Sigmoid colon (tissue), 7 donors: ENCODE results near the gene MTFMT. TPM values are rescaled to one million over a fixed set of nuclear protein-coding genes. Genes with fewer than 3 reads are reported as not detected.

ENCODE experiments used
- DNase-seq: peaks from one replicate; pipeline ENCODE4 v3.0.0-alpha.2; 2019
- H3K27ac ChIP-seq, 4 donors: fragments of 200-600 bp; sonication (generic); one replicate each; pipeline ENCODE4 v1.5.1; 2016 to 2019; ENCODE audit warnings: mild to moderate bottlenecking in 1 of 4
- H3K27me3 ChIP-seq, 3 donors: fragments of 200-600 bp; sonication (generic); one replicate each; pipeline ENCODE4 v1.5.1; 2019; ENCODE audit warnings: mild to moderate bottlenecking in 1 of 3
- H3K36me3 ChIP-seq, 4 donors: fragments of 200-600 bp; sonication (generic); one replicate each; pipeline ENCODE4 v1.5.1; 2016 to 2019
- H3K4me1 ChIP-seq, 4 donors: fragments of 200-600 bp; sonication (generic); one replicate each; pipeline ENCODE4 v1.5.1; 2017 to 2019
- H3K4me3 ChIP-seq, 4 donors: fragments of 200-600 bp; sonication (generic); one replicate each; pipeline ENCODE4 v1.5.1; 2017 to 2019; ENCODE audit warnings: mild to moderate bottlenecking in 2 of 4, moderate library complexity in 1 of 4
- H3K9me3 ChIP-seq, 4 donors: fragments of 200-600 bp in 3 of 4; sonication (generic) in 3 of 4; one replicate each; pipeline versions ENCODE4 v1.5.1 to v1.6.1; 2013 to 2019
- EP300 ChIP-seq, 4 donors: sonication (generic); formaldehyde crosslinking; IDR thresholded peaks; one replicate each; pipeline ENCODE4 v1.6.1; 2017; ENCODE audit warnings: antibody characterized with exemption in 4 of 4
- POLR2A ChIP-seq, 2 donors: fragments of 450-650 bp; IDR thresholded peaks; one replicate each; pipeline ENCODE4 v1.6.1; 2016; ENCODE audit warnings: antibody characterized with exemption in 2 of 2, mild to moderate bottlenecking in 2 of 2, moderate library complexity in 2 of 2
- POLR2AphosphoS5 ChIP-seq, 4 donors: sonication (generic); formaldehyde crosslinking; IDR thresholded peaks; one replicate each; pipeline ENCODE4 v1.6.1; 2017; ENCODE audit warnings: antibody characterized with exemption in 4 of 4
- WGBS, 2 donors: extraction: QIAGEN DNeasy Blood & Tissue Kit; methylation state at CpG; one replicate each; pipeline ENCODE4 v1.1.7; 2013; 5-methylcytosine and 5-hydroxymethylcytosine counted together
- intact Hi-C: fragments of 100-400 bp; cut with DNase I; formaldehyde crosslinking; loops from one replicate; pipeline ENCODE4 v1.15.1; 2023
- polyA plus RNA-seq, 3 donors: library from polyadenylated mRNA; stranded (reverse); fragments of 200-250 nt; gene quantifications; one replicate each; pipeline ENCODE4 v1.2.3, GENCODE V29; 2013
- total RNA-seq, 4 donors: library from RNA; depleted of rRNA; stranded (reverse); fragments of >200 nt; gene quantifications; one replicate each; pipeline ENCODE4 v1.1.0, GENCODE V29; 2016
- donor health status: healthy with polysubstance abuse.
- donor health status: Bipolar disorder and iron deficiency.
- donor health status: healthy.

The MTFMT gene
- total and polyA plus RNA-seq, 7 donors, result 10.7 to 43.6 (median 31.3) TPM

DNA sequence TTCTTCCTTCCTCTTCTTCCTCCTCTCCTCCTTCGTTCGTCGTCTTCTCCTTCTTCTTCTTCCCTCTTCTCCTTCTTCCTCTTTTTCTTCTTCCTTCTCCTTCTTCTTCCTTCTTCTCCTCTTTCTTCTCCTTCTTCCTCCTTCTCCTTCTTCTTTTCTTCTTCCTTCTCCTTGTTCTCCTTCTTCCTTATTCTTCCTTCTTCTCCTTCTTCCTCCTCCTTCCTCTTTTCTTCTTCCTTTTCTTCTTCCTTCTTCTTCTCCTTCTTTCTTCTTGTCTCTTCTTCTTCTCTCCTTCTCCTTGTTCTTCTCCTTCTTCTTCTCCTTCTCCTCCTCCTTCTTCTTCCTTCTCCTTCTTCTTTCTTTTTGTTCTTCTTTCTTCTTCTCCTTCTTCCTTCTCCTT lies 75.0 kb downstream of the MTFMT start:
- Histone ChIP-seq H3K4me3 (no peak overlapping the region), H3K36me3 (peaks cover 0 to 43% (median 19%) of the 10 kb centered on the region in 4 donors), H3K27ac (no peak overlapping the region), H3K9me3 (no peaks in the 10 kb centered on the region), H3K4me1 (no peaks in the 10 kb centered on the region), H3K27me3 (no peaks in the 10 kb centered on the region)
- no peak for DNase-seq
- TF ChIP-seq POLR2A (IDR thresholded peaks at IDR 0.05), result no peak
- no peak for TF ChIP-seq POLR2AphosphoS5 (IDR thresholded peaks at IDR 0.05)
- TF ChIP-seq EP300 (IDR thresholded peaks at IDR 0.05), result no peak
- intact Hi-C loops, result no loop called here
- WGBS, 2 donors, result 76 to 83% methylated on average over 2 to 3 of the region's 3 CpGs

DNA sequence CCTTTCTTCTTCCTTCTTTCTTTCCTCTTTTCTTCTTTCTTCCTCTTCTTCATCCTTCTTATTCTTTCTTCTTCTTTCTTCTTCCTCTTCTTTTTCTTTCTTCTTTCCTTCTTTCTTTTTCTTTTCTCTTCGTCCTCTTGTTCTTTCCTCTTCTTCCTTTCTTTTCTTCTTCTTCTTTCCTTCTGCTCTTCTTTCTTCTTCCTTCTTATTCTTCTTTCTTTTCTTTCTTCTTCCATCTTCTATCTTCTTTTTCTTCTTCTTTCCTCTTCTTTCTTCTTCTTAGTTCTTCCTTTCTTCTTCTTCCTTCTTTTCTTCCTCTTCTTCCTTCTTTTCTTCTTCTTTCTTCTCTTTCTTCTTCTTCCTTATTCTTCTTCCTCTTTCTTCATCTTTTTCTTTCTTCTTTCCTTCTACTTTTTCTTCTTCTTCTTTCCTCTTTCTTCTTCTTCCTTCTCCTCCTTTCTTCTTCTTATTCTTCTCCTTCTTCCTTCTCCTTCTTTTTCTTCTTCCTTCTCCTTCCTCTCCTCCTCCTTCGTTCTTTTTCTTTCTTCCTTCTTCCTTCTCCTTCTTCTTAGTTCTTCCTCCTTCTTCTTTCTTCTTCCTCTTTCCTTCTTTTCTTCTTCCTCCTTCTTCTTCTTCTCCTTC lies 77.5 kb downstream of the MTFMT start:
- no peak for DNase-seq
- Histone ChIP-seq H3K4me3 (no peak overlapping the region), H3K9me3 (no peaks in the 10 kb centered on the region), H3K4me1 (no peaks in the 10 kb centered on the region), H3K27ac (no peak overlapping the region), H3K36me3 (peaks cover 0 to 20% (median 8%) of the 10 kb centered on the region in 4 donors), H3K27me3 (no peaks in the 10 kb centered on the region)
- WGBS, 2 donors, result 91 to 94% methylated on average over 2 of the region's 2 CpGs
- intact Hi-C loops, result no loop called here
- TF ChIP-seq POLR2AphosphoS5 (IDR thresholded peaks at IDR 0.05), result no peak

Other genes starting within 250 kb of the MTFMT start
- gene PIF1, start 204.0 kb downstream of the MTFMT start, total RNA-seq, result 1 to 10 TPM; 1.2 to 6.9 (median 2.5) TPM
- gene PIF1, start 204.0 kb downstream of the MTFMT start, polyA plus RNA-seq, result 10 to 100 TPM in 1 of 3 donors, 1 to 10 TPM in 1, under 1 TPM in 1; 0.69 to 12.9 (median 2.4) TPM
- 10 to 100 TPM; 20.1 to 43.4 (median 23.0) TPM for gene PLEKHO2, start 187.7 kb downstream of the MTFMT start, total RNA-seq
- 10 to 100 TPM; 11.4 to 17.9 (median 12.7) TPM for gene PLEKHO2, start 187.7 kb downstream of the MTFMT start, polyA plus RNA-seq
- 1 to 10 TPM; 4.9 to 9.4 (median 8.0) TPM for gene ANKDD1A, start 117.7 kb downstream of the MTFMT start, total RNA-seq
- gene ANKDD1A, start 117.7 kb downstream of the MTFMT start, polyA plus RNA-seq, result 1 to 10 TPM in 1 of 3 donors, under 1 TPM in 1, not detected in 1; 0.60 to 1.1 TPM
- gene SPG21, start 39.7 kb downstream of the MTFMT start, total RNA-seq, result 100 to 1,000 TPM in 3 of 4 donors, 10 to 100 TPM in 1; 95.7 to 116 (median 103) TPM
- 10 to 100 TPM; 60.3 to 75.7 (median 63.4) TPM for gene SPG21, start 39.7 kb downstream of the MTFMT start, polyA plus RNA-seq
- gene SLC51B, start 15.7 kb upstream of the MTFMT start, total RNA-seq, result not detected
- gene SLC51B, start 15.7 kb upstream of the MTFMT start, polyA plus RNA-seq, result 10 to 100 TPM; 76.3 to 92.5 (median 77.0) TPM
- 100 to 1,000 TPM in 1 of 4 donors, 10 to 100 TPM in 3; 29.1 to 102 (median 67.1) TPM for gene RASL12, start 38.4 kb upstream of the MTFMT start, total RNA-seq
- gene RASL12, start 38.4 kb upstream of the MTFMT start, polyA plus RNA-seq, result 10 to 100 TPM in 1 of 3 donors, 1 to 10 TPM in 2; 1.8 to 10.2 (median 9.3) TPM
- gene KBTBD13, start 47.1 kb upstream of the MTFMT start, total RNA-seq, result not detected
- gene KBTBD13, start 47.1 kb upstream of the MTFMT start, polyA plus RNA-seq, result under 1 TPM in 1 of 3 donors, not detected in 2; 0.03 TPM
- 1 to 10 TPM; 3.5 to 5.7 (median 5.1) TPM for gene UBAP1L, start 85.6 kb upstream of the MTFMT start, total RNA-seq
- 1 to 10 TPM in 1 of 3 donors, under 1 TPM in 1, not detected in 1; 0.23 to 2.0 TPM for gene UBAP1L, start 85.6 kb upstream of the MTFMT start, polyA plus RNA-seq
- 10 to 100 TPM; 20.4 to 30.1 (median 25.4) TPM for gene PDCD7, start 104.2 kb upstream of the MTFMT start, total RNA-seq
- 10 to 100 TPM in 1 of 3 donors, 1 to 10 TPM in 2; 7.8 to 11.9 (median 7.9) TPM for gene PDCD7, start 104.2 kb upstream of the MTFMT start, polyA plus RNA-seq
- 10 to 100 TPM; 39.9 to 71.4 (median 47.1) TPM for gene CLPX, start 155.7 kb upstream of the MTFMT start, total RNA-seq
- 10 to 100 TPM; 16.4 to 22.2 (median 21.3) TPM for gene CLPX, start 155.7 kb upstream of the MTFMT start, polyA plus RNA-seq
- 100 to 1,000 TPM in 2 of 4 donors, 10 to 100 TPM in 2; 26.7 to 205 (median 70.4) TPM for gene CILP, start 181.8 kb upstream of the MTFMT start, total RNA-seq
- 1 to 10 TPM in 2 of 3 donors, under 1 TPM in 1; 0.92 to 5.4 (median 1.2) TPM for gene CILP, start 181.8 kb upstream of the MTFMT start, polyA plus RNA-seq